ENCODE results near the gene BACH1.

- no peak for TF ChIP-seq CTCF (IDR thresholded peaks at IDR 0.05)
- TF ChIP-seq POLR2A (IDR thresholded peaks at IDR 0.05), result no peak
These were observed 21.3 kb downstream of the BACH1 start for GRCh38 chr21:29320031-29320430.
